Kidney (tissue), 14 donors: ENCODE data around the gene ZBTB17. TPM values are rescaled to one million over a fixed set of nuclear protein-coding genes. Genes with fewer than 3 reads are reported as not detected.

Experiments used
- DNase-seq, 5 donors: peaks; one replicate each; pipeline ENCODE4 v3.0.0-alpha.2; 2013 to 2020
- FAIRE-seq: peaks from 2 replicates; lab custom pipeline; 2012; peaks lifted over from hg19 to GRCh38; lab: Jason Lieb, UNC
- H3K27ac ChIP-seq, 2 donors: one replicate each; pipeline ENCODE4 v1.7.0; 2013; ENCODE audit warnings: low read depth in 2 of 2, low read length in 2 of 2, inconsistent platforms in 1 of 2
- H3K27me3 ChIP-seq: one replicate; pipeline ENCODE4 v1.7.1; 2013; ENCODE audit warnings: low read length, inconsistent platforms; ENCODE audit not compliant: control insufficient read depth, insufficient read depth
- H3K36me3 ChIP-seq, 3 donors: one replicate each; pipeline versions ENCODE4 v1.7.0 to v1.7.1; 2013; ENCODE audit warnings: low read length in 3 of 3, control low read depth in 1 of 3, inconsistent platforms in 1 of 3; ENCODE audit not compliant: insufficient read depth in 3 of 3, control insufficient read depth in 2 of 3
- H3K4me1 ChIP-seq, 3 donors: one replicate each; pipeline versions ENCODE4 v1.7.0 to v1.7.1; 2013; ENCODE audit warnings: low read length in 3 of 3, inconsistent platforms in 1 of 3, low read depth in 1 of 3; ENCODE audit not compliant: control insufficient read depth in 2 of 3, insufficient read depth in 2 of 3
- H3K4me3 ChIP-seq, 3 donors: one replicate each; pipeline versions ENCODE4 v1.7.0 to v1.8.1; 2013; ENCODE audit warnings: low read length in 3 of 3, control low read depth in 1 of 3, inconsistent platforms in 1 of 3
- H3K9ac ChIP-seq, 3 donors: one replicate each; pipeline versions ENCODE4 v1.7.0 to v1.7.1; 2013; ENCODE audit warnings: low read length in 3 of 3, control low read depth in 1 of 3, inconsistent platforms in 1 of 3
- H3K9me3 ChIP-seq, 3 donors: one replicate each; pipeline versions ENCODE4 v1.7.0 to v1.7.1; 2013; ENCODE audit warnings: low read length in 3 of 3, control low read depth in 1 of 3, inconsistent platforms in 1 of 3; ENCODE audit not compliant: control insufficient read depth in 2 of 3, insufficient read depth in 1 of 3
- CTCF ChIP-seq: IDR thresholded peaks from 3 replicates; pipeline ENCODE4 v1.5.1; 2012; ENCODE audit warnings: mild to moderate bottlenecking, moderate library complexity, borderline replicate concordance; ENCODE audit not compliant: insufficient read depth; ENCODE audit errors: extremely low read depth
- intact Hi-C: fragments of 100-400 bp; cut with DNase I; formaldehyde crosslinking; loops from one replicate; pipeline ENCODE4 v1.11.1; 2022
- polyA plus RNA-seq: library from polyadenylated mRNA; stranded (reverse); fragments of 350-450 nt; fragmentation: Illumina TruSeq; extraction: RNeasy Lipid Tissue Mini Kit (QIAGEN cat#74804); gene quantifications from one replicate; pipeline ENCODE4 v1.2.3, GENCODE V29; 2014; ENCODE audit warnings: low read depth, low replicate concordance; ENCODE audit not compliant: insufficient read depth
- total RNA-seq: library from RNA; stranded (reverse); fragmentation: NEBNext Ultra II Directional; extraction: Animal tissue kit (Norgen Biotek cat#: 25700); gene quantifications from one replicate; pipeline ENCODE4 v1.2.1, GENCODE V29; 2021
- donor health status: control.
- donor health status: control.
- donor health status: control.
- donor health status: control.
- donor health status: control.
- donor health status: DM: yes; HTN: yes; CAD: no.
- donor health status: Normal renal cell carcinoma (clear cell type).

ZBTB17 gene
- total and polyA plus RNA-seq, 2 donors from 2014 or later, result 33.1 to 41.5 TPM

- H3K4me3 ChIP-seq, result no peak overlapping the region
- intact Hi-C loops, result no loop called here
- no peaks in the 10 kb centered on the region for H3K27me3 ChIP-seq
- no peak for TF ChIP-seq CTCF
- H3K4me1 ChIP-seq, result peaks cover 0 to 40% (median 14%) of the 10 kb centered on the region in 3 donors
- no peak overlapping the region for H3K9ac ChIP-seq
- FAIRE-seq (no peak), DNase-seq (peak in 1 of 5 donors; percentile 78)
- peak overlapping the region; percentile 45 to 90 for H3K27ac ChIP-seq
- no peaks in the 10 kb centered on the region for H3K9me3 ChIP-seq
- H3K36me3 ChIP-seq, result peaks cover 2 to 30% (median 13%) of the 10 kb centered on the region in 3 donors
These were observed 27.8 kb downstream of the ZBTB17 start for GRCh38 chr1:15948091-15948591.

GRCh38 chr1:15947382-15948090 is 28.4 kb downstream of the ZBTB17 start:
- H3K4me3 ChIP-seq, result no peak overlapping the region

GRCh38 chr1:15946571-15947381 is 29.1 kb downstream of the ZBTB17 start:
- Histone ChIP-seq H3K27ac (no peak overlapping the region), H3K36me3 (peaks cover 2 to 44% (median 23%) of the 10 kb centered on the region in 3 donors), H3K9ac (no peak overlapping the region), H3K9me3 (no peaks in the 10 kb centered on the region), H3K4me1 (peaks cover 0 to 37% (median 14%) of the 10 kb centered on the region in 3 donors), H3K27me3 (no peaks in the 10 kb centered on the region), H3K4me3 (no peak overlapping the region)
- FAIRE-seq, result no peak
- TF ChIP-seq CTCF, result no peak
- peak in 2 of 5 donors; percentile 22 to 63 for DNase-seq
- intact Hi-C loops, result no loop called here

More at GRCh38 chr1:15947382-15948090, 28.4 kb downstream of the ZBTB17 start:
- Histone ChIP-seq H3K27ac (peak overlapping the region in 1 of 2 donors; percentile 45), H3K27me3 (no peaks in the 10 kb centered on the region), H3K36me3 (peaks cover 2 to 36% (median 17%) of the 10 kb centered on the region in 3 donors), H3K9ac (no peak overlapping the region), H3K9me3 (no peaks in the 10 kb centered on the region), H3K4me1 (peaks cover 0 to 37% (median 14%) of the 10 kb centered on the region in 3 donors)
- FAIRE-seq (no peak), DNase-seq (peak in 1 of 5 donors; percentile 53)
- intact Hi-C loops, result no loop called here
- no peak for TF ChIP-seq CTCF
